ENCODE measurements around the gene PLXDC2. TPM values are rescaled to one million over a fixed set of nuclear protein-coding genes. Genes with fewer than 3 reads are reported as not detected.
"Not testable (repeated sequence)": the region's sequence is repeated elsewhere in the genome, so short reads cannot be mapped to it uniquely, and the experiment has no call there.

PLXDC2 gene
- total RNA-seq, 2 experiments from 2014 or later: 0.04 TPM; not detected in 1

GRCh38 chr10:20007426-20007825 is 191.2 kb downstream of the PLXDC2 start:
- Mint-ChIP-seq H3K4me1 (no peaks in the 10 kb centered on the region), H3K4me3 (no peak overlapping the region), H3K27me3 (no peaks in the 10 kb centered on the region), H3K27ac (no peak overlapping the region), H3K36me3 (no peaks in the 10 kb centered on the region), H3K9me3 (no peaks in the 10 kb centered on the region)
- no peak for DNase-seq

GRCh38 chr10:20013991-20014750 is 197.9 kb downstream of the PLXDC2 start:
- no peak overlapping the region for H3K27ac Mint-ChIP-seq
- peaks cover 1% of the 10 kb centered on the region for H3K36me3 Mint-ChIP-seq
- no peaks in the 10 kb centered on the region for H3K27me3 Mint-ChIP-seq
- H3K9me3 Mint-ChIP-seq: peaks cover 2% of the 10 kb centered on the region
- no peak for DNase-seq
- H3K4me3 Mint-ChIP-seq: no peak overlapping the region
- H3K4me1 Mint-ChIP-seq: no peaks in the 10 kb centered on the region

DNA sequence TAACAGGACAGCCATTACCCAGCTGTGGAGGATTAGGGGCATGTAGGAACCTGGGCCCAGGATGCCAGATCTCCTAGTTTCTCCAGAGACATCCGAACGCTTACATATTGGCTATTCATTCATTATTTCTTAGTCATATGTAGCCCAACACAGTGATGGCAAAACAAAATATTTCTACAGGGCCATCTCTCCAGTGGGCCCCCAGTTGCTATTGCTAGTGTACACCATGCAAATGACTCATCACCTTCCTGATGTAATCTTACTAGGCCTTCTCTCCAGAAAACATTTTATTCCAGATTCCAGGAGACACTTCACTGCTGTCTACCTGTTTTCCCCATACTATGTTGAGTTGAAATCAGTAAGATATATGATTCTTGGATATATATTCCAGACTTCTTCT is 201.7 kb downstream of the PLXDC2 start:
- H3K4me3 Mint-ChIP-seq: no peak overlapping the region

GRCh38 chr10:20020677-20021076 is 204.4 kb downstream of the PLXDC2 start:
- Mint-ChIP-seq H3K9me3 (no peaks in the 10 kb centered on the region), H3K27ac (no peak overlapping the region), H3K27me3 (no peaks in the 10 kb centered on the region), H3K4me3 (no peak overlapping the region), H3K4me1 (no peaks in the 10 kb centered on the region), H3K36me3 (no peaks in the 10 kb centered on the region)
- DNase-seq: no peak

More for the DNA sequence above, 201.7 kb downstream of the PLXDC2 start:
- Mint-ChIP-seq H3K27me3 (no peaks in the 10 kb centered on the region), H3K4me1 (no peaks in the 10 kb centered on the region), H3K9me3 (peaks cover 2% of the 10 kb centered on the region), H3K27ac (no peak overlapping the region), H3K36me3 (peaks cover 1% of the 10 kb centered on the region)
- no peak for DNase-seq

DNA sequence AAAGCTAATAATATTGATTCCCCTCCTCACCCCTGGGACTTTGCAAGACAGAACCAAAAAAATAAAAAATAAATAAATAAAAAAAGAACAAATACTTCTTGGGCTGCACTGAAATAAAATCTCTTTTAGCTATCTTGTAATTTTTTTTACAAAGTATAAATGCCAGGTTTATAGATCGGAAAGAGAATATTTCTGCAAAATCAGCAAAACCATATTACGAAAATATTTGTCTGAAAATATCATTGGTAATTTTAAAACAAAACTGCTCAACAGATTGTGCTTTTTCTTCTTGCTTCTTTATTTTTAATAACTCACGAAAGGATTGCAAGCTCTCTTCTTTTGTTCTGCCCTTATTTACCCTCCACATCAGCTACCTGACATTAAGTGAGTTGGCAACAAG is 213.3 kb downstream of the PLXDC2 start:
- Mint-ChIP-seq H3K4me3 (no peak overlapping the region), H3K27me3 (no peaks in the 10 kb centered on the region), H3K27ac (no peak overlapping the region), H3K4me1 (no peaks in the 10 kb centered on the region), H3K9me3 (no peaks in the 10 kb centered on the region), H3K36me3 (no peaks in the 10 kb centered on the region)
- no peak for DNase-seq

DNA sequence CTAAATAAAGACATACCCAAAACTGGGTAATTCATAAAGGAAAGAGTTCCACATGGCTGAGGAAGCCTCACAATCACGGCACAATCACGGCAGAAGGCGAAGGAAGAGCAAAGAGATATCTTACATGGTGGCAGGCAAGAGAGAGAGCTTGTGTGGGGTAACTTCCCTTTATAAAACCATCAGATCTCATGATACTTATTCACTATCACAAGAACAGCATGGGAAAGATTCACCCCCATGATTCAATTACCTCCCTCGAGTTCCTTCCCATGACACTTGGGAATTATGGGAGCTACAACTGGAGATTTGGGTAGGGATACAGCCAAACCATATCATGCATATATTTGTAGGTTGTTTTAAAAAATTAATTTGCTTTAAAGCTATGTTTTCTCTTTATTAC is 217.2 kb downstream of the PLXDC2 start:
- Mint-ChIP-seq H3K4me1 (no peaks in the 10 kb centered on the region), H3K36me3 (no peaks in the 10 kb centered on the region), H3K9me3 (no peaks in the 10 kb centered on the region), H3K27me3 (no peaks in the 10 kb centered on the region), H3K4me3 (no peak overlapping the region), H3K27ac (no peak overlapping the region)
- no peak for DNase-seq

DNA sequence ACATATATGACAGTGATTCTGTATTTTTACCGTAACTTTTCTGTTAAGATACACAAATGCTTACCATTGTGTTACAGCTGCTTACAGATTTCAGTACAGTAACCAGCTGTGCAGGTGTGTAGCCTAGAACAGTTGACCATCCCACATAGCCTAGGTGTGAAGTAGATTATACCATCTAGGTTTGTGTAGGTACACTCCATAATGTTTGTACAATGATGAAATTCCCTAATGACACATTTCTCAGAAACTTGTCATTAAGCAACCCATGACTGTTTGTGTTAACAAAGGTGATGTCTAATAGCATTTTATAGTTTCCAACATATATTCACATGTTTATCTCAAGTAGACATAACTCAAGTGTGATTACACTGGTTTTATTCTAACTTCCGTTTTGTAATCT is 218.5 kb downstream of the PLXDC2 start:
- no peak overlapping the region for H3K4me3 Mint-ChIP-seq
- DNase-seq: no peak
- no peaks in the 10 kb centered on the region for H3K9me3 Mint-ChIP-seq
- no peaks in the 10 kb centered on the region for H3K4me1 Mint-ChIP-seq
- H3K27ac Mint-ChIP-seq: no peak overlapping the region
- H3K27me3 Mint-ChIP-seq: no peaks in the 10 kb centered on the region
- H3K36me3 Mint-ChIP-seq: no peaks in the 10 kb centered on the region

- H3K36me3 Mint-ChIP-seq: no peaks in the 10 kb centered on the region
- no peaks in the 10 kb centered on the region for H3K9me3 Mint-ChIP-seq
- H3K27me3 Mint-ChIP-seq: no peaks in the 10 kb centered on the region
- no peaks in the 10 kb centered on the region for H3K4me1 Mint-ChIP-seq
- no peak overlapping the region for H3K4me3 Mint-ChIP-seq
- DNase-seq: no peak
- no peak overlapping the region for H3K27ac Mint-ChIP-seq
Observed at GRCh38 chr10:20040012-20040411, 223.8 kb downstream of the PLXDC2 start.

GRCh38 chr10:20041931-20042330 is 225.7 kb downstream of the PLXDC2 start:
- Mint-ChIP-seq H3K4me3 (no peak overlapping the region), H3K9me3 (no peaks in the 10 kb centered on the region), H3K27ac (no peak overlapping the region), H3K27me3 (no peaks in the 10 kb centered on the region), H3K36me3 (no peaks in the 10 kb centered on the region), H3K4me1 (no peaks in the 10 kb centered on the region)
- no peak for DNase-seq

DNA sequence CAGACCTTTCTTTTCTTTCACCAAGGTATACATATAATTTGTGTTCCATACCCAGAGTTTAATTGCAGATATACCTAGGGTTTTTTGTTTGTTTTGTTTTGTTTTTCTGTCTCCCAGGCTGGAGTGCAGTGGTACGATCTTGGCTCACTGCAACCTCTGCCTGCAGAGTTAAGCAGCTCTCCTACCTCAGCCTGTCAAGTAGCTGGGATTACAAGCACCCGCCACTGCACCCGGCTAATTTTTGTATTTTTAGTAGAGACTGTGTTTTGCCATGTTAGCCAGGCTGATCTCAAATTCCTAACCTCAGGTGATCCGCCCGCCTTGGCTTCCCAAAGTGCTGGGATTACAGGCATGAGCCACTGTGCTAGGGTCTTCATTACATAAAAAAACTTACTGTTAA is 228.9 kb downstream of the PLXDC2 start:
- H3K4me3 Mint-ChIP-seq, H3K27ac Mint-ChIP-seq, DNase-seq, H3K4me1 Mint-ChIP-seq, H3K36me3 Mint-ChIP-seq, H3K27me3 Mint-ChIP-seq, H3K9me3 Mint-ChIP-seq: not testable (repeated sequence)

DNA sequence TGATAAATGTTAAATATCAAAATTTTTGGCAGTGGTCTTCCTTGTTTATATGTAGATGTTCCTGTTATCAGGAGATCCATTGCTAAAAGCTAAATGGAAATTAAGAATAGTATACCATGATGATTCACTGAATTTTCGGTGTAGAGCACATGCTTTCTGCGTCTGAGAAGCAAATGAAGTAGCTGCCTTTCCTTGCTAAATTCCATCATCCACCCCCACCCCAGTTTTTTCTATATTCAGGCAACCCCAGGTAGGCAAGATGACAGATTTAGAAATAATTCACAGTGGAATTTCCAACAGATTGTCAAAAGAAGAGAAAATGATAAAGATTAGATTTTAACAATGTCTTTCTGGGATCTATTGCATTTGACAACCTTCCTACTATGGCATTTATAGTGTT is 231.9 kb downstream of the PLXDC2 start:
- Mint-ChIP-seq H3K27me3 (no peaks in the 10 kb centered on the region), H3K9me3 (no peaks in the 10 kb centered on the region), H3K4me1 (no peaks in the 10 kb centered on the region), H3K36me3 (no peaks in the 10 kb centered on the region), H3K27ac (no peak overlapping the region), H3K4me3 (no peak overlapping the region)
- DNase-seq: no peak

GRCh38 chr10:20058135-20058534 is 241.9 kb downstream of the PLXDC2 start:
- Mint-ChIP-seq H3K4me1 (no peaks in the 10 kb centered on the region), H3K36me3 (no peaks in the 10 kb centered on the region), H3K27ac (no peak overlapping the region), H3K9me3 (peaks cover 2% of the 10 kb centered on the region), H3K27me3 (no peaks in the 10 kb centered on the region), H3K4me3 (no peak overlapping the region)
- DNase-seq: no peak

GRCh38 chr10:20059084-20059835 is 243.0 kb downstream of the PLXDC2 start:
- Mint-ChIP-seq H3K27ac (no peak overlapping the region), H3K4me1 (no peaks in the 10 kb centered on the region), H3K27me3 (no peaks in the 10 kb centered on the region), H3K36me3 (no peaks in the 10 kb centered on the region), H3K9me3 (peaks cover 2% of the 10 kb centered on the region), H3K4me3 (no peak overlapping the region)
- DNase-seq: no peak

- no peak overlapping the region for H3K4me3 Mint-ChIP-seq
- DNase-seq: no peak
- no peaks in the 10 kb centered on the region for H3K36me3 Mint-ChIP-seq
- H3K9me3 Mint-ChIP-seq: peaks cover 3% of the 10 kb centered on the region
- H3K27ac Mint-ChIP-seq: no peak overlapping the region
- no peaks in the 10 kb centered on the region for H3K4me1 Mint-ChIP-seq
- H3K27me3 Mint-ChIP-seq: no peaks in the 10 kb centered on the region
Observed at GRCh38 chr10:20065814-20066213, 249.6 kb downstream of the PLXDC2 start.

DNA sequence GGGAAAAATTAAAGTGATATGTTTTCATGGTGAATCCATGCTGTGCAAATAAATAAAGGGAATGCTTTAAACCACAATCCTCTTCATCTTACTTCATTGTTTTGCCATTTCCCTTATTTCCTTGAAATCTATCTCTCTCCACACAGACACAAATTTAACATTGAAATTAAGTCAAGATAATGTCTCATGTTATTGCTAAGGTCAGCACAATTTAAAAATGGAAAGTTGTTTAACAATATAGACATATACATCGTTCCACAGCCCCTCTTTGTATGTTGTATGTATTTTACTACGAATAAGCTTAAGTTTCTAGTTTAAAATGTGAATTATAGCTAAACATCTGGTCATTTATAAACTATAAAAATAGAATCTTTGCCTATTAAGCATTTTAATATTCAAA is 256.9 kb downstream of the PLXDC2 start:
- no peak overlapping the region for H3K27ac Mint-ChIP-seq
- no peaks in the 10 kb centered on the region for H3K4me1 Mint-ChIP-seq
- no peaks in the 10 kb centered on the region for H3K27me3 Mint-ChIP-seq
- DNase-seq: no peak
- no peaks in the 10 kb centered on the region for H3K36me3 Mint-ChIP-seq
- H3K9me3 Mint-ChIP-seq: peaks cover 11% of the 10 kb centered on the region
- no peak overlapping the region for H3K4me3 Mint-ChIP-seq

GRCh38 chr10:20075713-20076112 is 259.5 kb downstream of the PLXDC2 start:
- no peak for DNase-seq
- H3K36me3 Mint-ChIP-seq: no peaks in the 10 kb centered on the region
- no peaks in the 10 kb centered on the region for H3K4me1 Mint-ChIP-seq
- H3K4me3 Mint-ChIP-seq: no peak overlapping the region
- no peak overlapping the region for H3K27ac Mint-ChIP-seq
- H3K9me3 Mint-ChIP-seq: peaks cover 14% of the 10 kb centered on the region
- H3K27me3 Mint-ChIP-seq: no peaks in the 10 kb centered on the region
